ENCODE data around the gene BEAN1. TPM values are rescaled to one million over a fixed set of nuclear protein-coding genes. Genes with fewer than 3 reads are reported as not detected.
"Not testable (repeated sequence)": the region's sequence is repeated elsewhere in the genome, so short reads cannot be mapped to it uniquely, and the experiment has no call there.

BEAN1 gene
- total RNA-seq, 2 donors from 2014 or later, result 0.42 to 0.48 TPM

DNA sequence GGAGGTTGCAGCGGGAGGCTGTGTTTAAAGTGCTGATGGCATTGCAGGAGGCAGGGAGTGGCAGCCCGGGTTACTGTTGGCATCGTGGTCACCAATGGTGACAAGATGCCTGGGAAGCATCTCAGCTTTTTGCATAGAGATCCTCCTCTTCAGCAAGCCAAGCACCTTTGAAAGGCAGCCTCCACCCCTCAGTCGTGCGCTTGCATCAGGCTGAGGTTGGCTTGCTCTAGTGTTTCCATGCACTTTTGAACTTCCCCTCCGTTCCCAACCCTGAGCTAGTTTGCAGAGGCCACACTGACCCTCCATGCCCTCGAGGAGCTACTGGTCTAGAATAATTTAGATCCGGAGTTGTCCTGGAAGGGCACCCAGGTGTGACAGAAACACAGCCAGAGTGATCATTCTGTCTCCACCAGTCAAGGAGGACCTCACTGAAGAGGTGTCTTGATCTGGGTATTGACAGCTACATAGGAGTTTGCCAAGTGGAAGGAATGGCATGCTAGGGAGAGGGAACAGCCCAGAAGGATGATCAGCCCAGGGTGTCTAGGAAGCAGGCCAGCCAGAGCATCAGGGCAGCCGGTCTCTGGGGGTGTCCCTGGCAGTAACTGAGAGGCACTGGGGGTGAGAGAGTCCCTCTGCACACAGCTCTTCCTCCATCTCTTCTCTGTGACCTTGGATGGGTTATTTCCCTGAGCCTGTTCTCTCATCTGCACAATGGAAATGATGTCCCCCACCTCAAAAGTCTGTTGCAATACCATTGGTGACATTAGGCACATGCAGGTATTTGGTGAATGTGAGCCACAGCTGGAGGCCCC is 7.7 kb downstream of the BEAN1 start:
- DNase-seq (ENCODE audit: low spot score), result no peak
- intact Hi-C loops (cut with DNase I), result no loop called here

GRCh38 chr16:66435896-66436295 is 8.8 kb downstream of the BEAN1 start:
- intact Hi-C loops (cut with DNase I), result no loop called here
- DNase-seq (ENCODE audit: low spot score), result no peak

- intact Hi-C loops (cut with DNase I), result no loop called here
- no peak for DNase-seq (ENCODE audit: low spot score)
Observed at GRCh38 chr16:66437391-66437945, 10.4 kb downstream of the BEAN1 start.

DNA sequence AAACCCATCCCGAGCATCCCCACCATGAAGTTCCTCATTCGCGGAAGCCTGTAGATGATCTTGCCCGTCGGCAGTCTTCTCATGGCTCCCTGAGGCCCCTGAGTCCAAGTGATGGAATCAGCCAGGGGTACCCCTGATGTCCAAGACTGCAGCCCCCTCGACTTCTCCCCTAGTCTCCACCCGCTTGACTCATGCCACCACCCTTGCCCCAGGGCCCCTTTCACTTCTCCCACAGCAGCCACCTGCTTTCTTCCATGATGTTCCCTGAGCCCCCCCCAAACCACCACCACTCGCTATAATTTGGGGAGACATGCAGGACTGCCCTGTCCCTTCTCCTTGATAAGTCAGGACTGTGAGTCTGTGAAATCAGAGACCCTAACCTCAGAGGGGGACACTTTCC is 11.4 kb downstream of the BEAN1 start:
- intact Hi-C loops (cut with DNase I), result no loop called here
- no peak for DNase-seq (ENCODE audit: low spot score)

DNA sequence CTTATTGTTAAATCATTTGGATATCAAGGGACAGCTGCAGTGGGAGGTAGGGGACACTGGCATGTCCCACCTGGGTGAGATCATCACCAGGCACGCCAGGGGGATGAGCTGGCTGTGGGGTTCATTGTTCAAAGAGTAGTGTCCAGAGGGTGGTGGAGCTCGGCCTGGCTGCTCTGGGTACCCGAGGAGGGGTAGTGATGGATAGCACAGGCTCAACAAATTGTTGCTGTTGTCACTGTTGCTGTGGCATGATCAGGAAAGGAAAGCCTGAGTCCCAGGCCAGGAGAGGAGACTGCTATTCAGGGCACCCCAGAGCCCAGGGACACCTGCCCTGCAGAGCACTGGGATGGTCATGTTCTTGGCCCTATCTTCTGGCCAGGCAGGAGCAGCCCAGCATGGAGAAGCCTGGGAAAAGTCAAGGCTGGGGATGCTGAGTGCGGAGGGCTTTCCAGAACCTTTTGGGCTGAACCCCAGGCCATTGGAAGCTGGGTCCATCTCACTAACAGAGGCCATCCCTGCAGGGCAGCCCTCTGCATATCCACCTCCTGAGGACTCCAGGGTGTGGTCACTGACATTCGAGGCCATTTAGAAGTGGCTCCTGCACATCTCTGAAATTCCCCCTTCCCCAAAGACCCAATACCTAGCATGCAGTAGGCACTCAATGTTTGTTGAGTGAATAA is 12.1 kb downstream of the BEAN1 start:
- no peak for DNase-seq (ENCODE audit: low spot score)
- intact Hi-C loops (cut with DNase I), result no loop called here

GRCh38 chr16:66440271-66440802 is 13.2 kb downstream of the BEAN1 start:
- DNase-seq (ENCODE audit: low spot score), result no peak
- intact Hi-C loops (cut with DNase I), result no loop called here

DNA sequence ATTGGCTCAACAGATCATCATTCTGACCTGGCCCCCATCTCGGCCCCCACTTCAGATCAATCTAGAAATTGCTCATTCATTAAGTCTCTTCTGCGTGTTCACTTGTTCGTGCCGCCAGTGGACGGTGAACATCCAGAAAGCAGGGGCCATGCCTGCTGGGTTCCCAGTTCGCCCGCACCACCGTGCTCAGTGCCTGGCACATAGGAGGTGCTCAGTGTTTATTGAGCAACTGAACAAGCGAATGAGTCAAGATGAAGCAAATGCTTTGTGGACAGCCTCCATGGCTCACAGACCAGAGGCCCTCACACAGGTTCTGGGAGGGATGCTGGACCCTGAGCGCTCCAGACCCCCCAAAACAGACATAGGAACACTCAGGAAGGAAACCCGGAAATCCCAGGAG is 13.9 kb downstream of the BEAN1 start:
- DNase-seq (ENCODE audit: low spot score), result no peak
- intact Hi-C loops (cut with DNase I), result no loop called here

GRCh38 chr16:66441586-66442375 is 14.7 kb downstream of the BEAN1 start:
- no peak for DNase-seq (ENCODE audit: low spot score)

DNA sequence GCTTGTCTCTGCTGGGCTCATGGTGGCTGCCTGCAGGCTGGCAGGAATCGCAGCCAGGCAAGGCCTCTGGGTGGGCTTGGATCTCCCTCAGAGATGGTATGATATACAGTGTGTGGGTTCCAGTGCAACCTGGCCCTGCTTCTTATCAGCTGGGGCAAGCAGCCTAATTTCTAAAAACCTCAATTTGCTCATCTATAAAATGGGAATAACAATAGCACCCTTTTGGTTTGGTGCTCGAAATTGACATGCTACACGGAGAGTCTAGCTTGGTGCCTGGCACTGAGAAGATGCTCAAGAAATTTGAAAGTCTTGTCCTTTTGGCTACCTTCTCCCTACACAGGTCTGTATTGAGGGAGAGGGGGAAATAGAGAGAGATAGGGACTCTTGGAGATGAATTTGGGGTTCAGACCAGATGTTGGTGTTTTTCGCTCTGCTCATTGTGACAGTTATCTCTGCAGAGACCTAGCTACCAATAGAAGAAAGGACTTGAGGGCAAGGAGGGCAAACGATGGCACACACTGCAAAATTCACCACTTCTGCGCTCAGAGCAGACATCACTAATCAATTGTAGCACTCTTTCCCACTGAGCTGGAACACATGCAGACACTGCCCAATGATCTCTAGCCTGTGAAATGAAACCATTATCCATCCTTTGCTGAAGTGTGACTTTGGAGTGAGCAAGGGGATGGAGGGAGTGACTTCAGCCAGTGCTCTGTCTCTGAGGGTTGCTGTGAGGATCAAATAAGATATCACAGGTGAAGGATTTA is 15.6 kb downstream of the BEAN1 start:
- intact Hi-C loops (cut with DNase I), result no loop called here
- no peak for DNase-seq (ENCODE audit: low spot score)

More at GRCh38 chr16:66441586-66442375, 14.7 kb downstream of the BEAN1 start:
- intact Hi-C loops (cut with DNase I), result no loop called here

- no peak for DNase-seq (ENCODE audit: low spot score)
- intact Hi-C loops (cut with DNase I), result no loop called here
Observed at GRCh38 chr16:66443269-66443652, 16.2 kb downstream of the BEAN1 start.

DNA sequence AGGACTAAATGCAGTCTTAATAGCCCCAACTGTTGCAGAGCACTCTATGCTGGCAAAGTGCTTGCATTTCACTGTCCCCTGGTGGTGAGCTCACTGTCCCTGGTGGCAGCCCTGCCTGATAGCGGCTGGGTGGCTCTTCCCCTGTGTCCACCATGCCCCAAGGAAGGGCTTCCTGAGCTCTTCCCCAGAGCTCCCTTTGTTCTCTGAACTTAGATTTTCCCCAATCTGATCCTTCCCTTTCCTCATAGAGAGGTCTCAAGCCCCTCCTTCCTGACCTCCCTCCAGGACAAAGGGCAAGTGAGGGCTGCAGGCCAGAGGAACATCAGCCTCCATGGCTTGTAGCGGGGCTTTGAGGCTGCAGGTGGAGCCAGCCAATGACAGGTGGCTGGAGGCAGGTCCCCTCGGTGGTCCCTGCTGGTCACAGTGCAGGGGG is 17.0 kb downstream of the BEAN1 start:
- intact Hi-C loops (cut with DNase I), result no loop called here

DNA sequence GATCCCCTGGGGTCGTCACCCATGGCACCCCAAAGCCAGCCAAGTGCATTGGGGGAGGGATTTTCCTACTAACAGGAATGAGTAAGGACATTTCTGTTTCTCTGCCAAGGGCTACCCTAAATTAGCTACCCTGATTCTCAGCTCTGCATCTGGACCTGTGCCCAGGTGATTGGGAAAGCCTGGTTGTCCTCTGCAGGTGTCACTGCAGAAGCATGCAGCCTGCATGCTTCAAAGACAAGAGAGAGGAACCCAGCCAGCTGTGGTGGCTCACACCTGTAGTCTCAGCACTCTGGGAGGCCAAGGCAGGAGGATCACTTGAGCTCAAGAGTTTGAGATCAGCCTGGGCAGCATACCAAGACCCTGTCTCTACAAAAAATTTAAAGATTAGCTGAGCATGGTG is 19.6 kb downstream of the BEAN1 start:
- no peak for DNase-seq (ENCODE audit: low spot score)
- intact Hi-C loops (cut with DNase I), result no loop called here

More for the DNA sequence above, 17.0 kb downstream of the BEAN1 start:
- no peak for DNase-seq (ENCODE audit: low spot score)

- intact Hi-C loops (cut with DNase I), result no loop called here
Observed at GRCh38 chr16:66447491-66447890, 20.4 kb downstream of the BEAN1 start.

GRCh38 chr16:66451548-66451947 is 24.5 kb downstream of the BEAN1 start:
- DNase-seq (ENCODE audit: low spot score), result no peak
- intact Hi-C loops (cut with DNase I), result no loop called here

More at GRCh38 chr16:66447491-66447890, 20.4 kb downstream of the BEAN1 start:
- no peak for DNase-seq (ENCODE audit: low spot score)

- DNase-seq (ENCODE audit: low spot score); intact Hi-C loops (cut with DNase I): not testable (repeated sequence)
Observed at GRCh38 chr16:66453230-66453629, 26.1 kb downstream of the BEAN1 start.

DNA sequence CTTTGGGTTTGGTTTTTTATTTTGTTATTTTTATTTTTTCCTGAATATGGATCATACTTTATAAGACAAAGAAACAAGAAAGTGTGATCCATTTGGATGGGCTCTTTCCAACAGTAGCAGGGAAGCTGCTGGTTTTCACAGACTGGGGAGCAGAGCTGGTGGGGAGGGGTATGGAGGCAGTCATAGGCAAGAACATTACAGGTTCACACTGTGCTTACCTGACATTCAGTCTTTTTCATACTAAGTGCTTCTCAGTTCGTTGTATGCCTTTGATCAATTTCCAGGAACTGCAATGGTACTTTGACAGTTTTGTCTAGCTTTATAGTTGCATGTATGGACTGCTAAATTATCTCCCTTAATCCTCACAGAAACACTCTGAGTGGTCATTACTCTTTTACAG is 27.7 kb downstream of the BEAN1 start:
- DNase-seq (ENCODE audit: low spot score), result no peak
- intact Hi-C loops (cut with DNase I), result no loop called here

GRCh38 chr16:66455970-66456369 is 28.9 kb downstream of the BEAN1 start:
- DNase-seq (ENCODE audit: low spot score), result no peak
- intact Hi-C loops (cut with DNase I), result no loop called here

DNA sequence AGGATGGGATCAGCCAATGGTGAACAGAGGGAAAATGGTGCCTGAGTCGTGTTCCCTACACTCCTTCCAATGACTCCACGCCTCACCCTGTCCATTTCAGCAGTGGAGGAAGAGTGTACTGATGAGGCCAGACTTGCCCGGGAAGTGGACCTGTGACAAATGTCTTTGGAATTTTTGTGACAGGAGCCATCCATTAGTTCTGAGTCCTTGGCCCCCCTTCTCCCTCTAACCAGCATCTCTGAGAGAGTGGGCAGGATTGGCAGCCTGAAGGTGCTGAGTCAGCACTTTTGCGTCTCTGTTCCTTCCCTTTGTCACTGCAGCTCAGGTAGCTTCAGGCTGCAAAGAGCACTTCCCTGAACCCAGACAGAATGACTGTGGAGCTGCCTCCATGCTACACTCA is 30.8 kb downstream of the BEAN1 start:
- intact Hi-C loops (cut with DNase I), result no loop called here
- no peak for DNase-seq (ENCODE audit: low spot score)

DNA sequence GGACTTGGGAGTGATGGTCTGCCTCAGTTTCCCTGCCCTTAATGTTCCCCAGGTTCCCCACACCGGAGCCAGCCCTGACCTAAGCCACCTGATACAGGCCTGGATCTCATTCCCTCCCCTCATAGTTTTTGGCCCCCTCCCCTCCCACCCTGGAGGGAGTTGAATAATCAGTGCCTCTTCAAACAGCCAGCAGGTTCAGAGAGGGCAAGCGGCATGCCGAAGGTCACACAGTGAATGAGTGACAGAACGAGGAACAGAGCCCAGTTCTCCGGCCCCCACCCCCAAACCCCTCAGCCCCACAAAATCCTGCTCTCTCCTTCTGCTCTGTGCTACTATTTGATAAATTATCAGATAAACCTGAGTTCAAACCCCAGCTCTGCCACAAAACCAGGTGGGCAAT is 31.2 kb downstream of the BEAN1 start:
- DNase-seq (ENCODE audit: low spot score), result no peak
- intact Hi-C loops (cut with DNase I), result no loop called here

Data from posterior vena cava (tissue), 2 donors.